Measurements from ENCODE around the gene ARHGEF1.

Gene ARHGEF1

GRCh38 chr19:41905273-41906002, 22.5 kb downstream of the ARHGEF1 start:
- DNase-seq (ENCODE audit: low read depth), result no peak
- no peak for TF ChIP-seq CTCF (conservative IDR thresholded peaks at IDR 0.05; ENCODE audit: low read depth, low read length)
- H3K4me3 ChIP-seq (ENCODE audit: low read depth, low read length), result no peak overlapping the region

- no peak for TF ChIP-seq CTCF (conservative IDR thresholded peaks at IDR 0.05; ENCODE audit: low read depth, low read length)
- H3K4me3 ChIP-seq (ENCODE audit: low read depth, low read length), result no peak overlapping the region
- no peak for DNase-seq (ENCODE audit: low read depth)
These were observed 23.3 kb downstream of the ARHGEF1 start for GRCh38 chr19:41906271-41906670.

DNA sequence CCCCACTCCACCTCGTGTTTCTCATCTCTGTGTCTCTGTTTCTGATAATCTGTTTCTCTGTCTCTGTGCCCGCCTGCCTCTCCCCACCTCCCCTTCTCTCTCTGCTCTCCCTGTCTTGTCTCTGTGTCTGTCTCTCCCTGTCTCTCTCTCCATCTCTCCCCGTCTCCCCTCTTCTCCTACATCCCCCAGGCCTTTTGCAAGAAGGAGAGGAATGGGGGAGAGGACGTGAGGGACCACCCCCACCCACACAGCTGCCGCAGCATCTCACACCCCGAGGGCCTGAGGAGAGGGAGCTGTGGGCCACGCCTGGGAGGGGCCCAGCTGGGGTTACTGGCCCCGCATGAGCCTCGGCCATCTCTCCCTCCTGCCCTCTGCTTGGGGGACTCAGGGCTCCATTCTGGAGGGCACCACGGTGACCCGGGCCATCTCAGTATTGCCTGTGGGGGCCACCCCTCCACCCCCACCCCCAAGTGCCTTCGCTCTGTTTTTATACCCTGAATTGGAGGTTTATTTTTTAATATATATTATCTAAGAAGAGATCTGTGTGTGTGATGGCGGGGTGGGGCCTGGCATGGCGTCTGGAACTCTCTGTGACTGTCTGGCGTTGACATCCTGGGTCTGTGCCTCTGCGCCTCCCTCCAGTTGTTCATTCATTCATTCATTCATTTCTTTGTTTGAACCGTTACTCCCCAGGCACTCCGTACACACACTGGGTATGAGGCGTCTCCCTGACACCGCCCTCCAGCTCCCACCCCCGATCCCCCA, 24.1 kb downstream of the ARHGEF1 start:
- TF ChIP-seq CTCF (conservative IDR thresholded peaks at IDR 0.05; ENCODE audit: low read depth, low read length), result no peak
- no peak overlapping the region for H3K4me3 ChIP-seq (ENCODE audit: low read depth, low read length)
- no peak for DNase-seq (ENCODE audit: low read depth)

GRCh38 chr19:41907994-41908615, 25.1 kb downstream of the ARHGEF1 start:
- H3K4me3 ChIP-seq (ENCODE audit: low read depth, low read length), result no peak overlapping the region
- no peak for TF ChIP-seq CTCF (conservative IDR thresholded peaks at IDR 0.05; ENCODE audit: low read depth, low read length)
- DNase-seq (ENCODE audit: low read depth), result no peak

DNA sequence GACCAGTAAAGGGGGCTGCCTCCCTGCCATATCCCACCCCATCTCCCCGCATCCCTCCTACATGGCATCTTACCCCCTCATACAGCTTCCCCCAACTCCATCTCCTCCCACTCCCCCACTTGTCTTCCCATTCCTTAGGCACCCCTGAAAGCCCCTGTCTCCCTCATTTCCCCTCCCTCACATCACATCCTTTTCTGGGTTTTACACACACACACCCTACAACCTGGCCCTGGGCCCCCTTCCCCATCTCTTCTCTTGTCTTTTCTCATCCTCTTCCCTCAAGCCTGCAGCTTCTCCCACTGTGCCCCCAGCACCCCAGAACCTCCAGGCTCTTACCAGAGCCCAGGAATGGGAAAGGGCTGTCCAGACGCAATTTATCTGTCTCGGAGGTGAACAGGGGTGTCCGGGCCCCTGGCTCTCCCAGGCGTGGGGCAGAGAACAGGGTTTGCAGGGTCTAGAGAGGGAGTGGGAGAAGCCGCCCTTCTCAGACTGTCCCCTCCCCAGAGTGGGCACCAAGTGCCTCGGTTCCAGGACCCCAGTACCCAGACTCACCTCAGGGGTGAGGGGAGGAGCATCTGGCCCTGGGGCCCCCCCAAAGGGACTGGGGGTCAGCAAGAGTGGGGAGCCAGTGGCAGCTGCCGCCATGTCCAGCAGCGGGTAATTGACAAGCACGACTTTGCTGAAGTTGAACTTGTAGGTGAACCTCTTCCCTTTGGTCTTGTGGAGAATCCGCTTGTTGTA, 25.9 kb downstream of the ARHGEF1 start:
- TF ChIP-seq CTCF (conservative IDR thresholded peaks at IDR 0.05; ENCODE audit: low read depth, low read length), result no peak
- no peak for DNase-seq (ENCODE audit: low read depth)
- H3K4me3 ChIP-seq (ENCODE audit: low read depth, low read length), result no peak overlapping the region

DNA sequence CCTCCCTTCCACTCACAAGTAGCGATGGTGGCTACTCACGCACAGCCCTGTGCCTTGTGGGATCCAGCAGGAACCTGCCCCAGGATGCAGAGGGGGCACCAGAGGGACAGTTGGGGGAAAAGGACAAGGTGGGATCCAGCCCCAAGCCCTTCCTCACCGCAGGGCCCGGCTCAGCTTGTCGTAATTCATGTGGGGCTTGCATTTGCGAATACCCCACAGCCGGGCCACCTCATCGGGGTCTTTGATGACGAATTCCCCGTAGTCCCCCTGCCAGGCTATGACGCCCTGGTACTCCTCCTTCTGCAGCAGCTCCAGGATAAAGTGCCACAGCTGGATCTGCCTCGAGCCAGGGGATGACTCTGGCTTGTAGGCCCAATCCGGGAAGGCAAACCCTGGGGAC, 26.7 kb downstream of the ARHGEF1 start:
- no peak for TF ChIP-seq CTCF (conservative IDR thresholded peaks at IDR 0.05; ENCODE audit: low read depth, low read length)
- no peak overlapping the region for H3K4me3 ChIP-seq (ENCODE audit: low read depth, low read length)
- no peak for DNase-seq (ENCODE audit: low read depth)

Data from choroid plexus epithelial cell (primary cell).